Calu3 (cell line): ENCODE results near the gene CIB1. TPM values are rescaled to one million over a fixed set of nuclear protein-coding genes. Genes with fewer than 3 reads are reported as not detected.
"Not testable (repeated sequence)": the region's sequence is repeated elsewhere in the genome, so short reads cannot be mapped to it uniquely, and the experiment has no call there.

Experiments
- BruUV-seq: library from RNA; stranded (reverse); fragments of 400-500 nt; replicated peaks from 2 replicates; lab custom pipeline; 2021; lab: Mats Ljungman, UMichigan
- CTCF ChIA-PET: fragments of 300-600 bp; sonication (Branson Sonifier 250); formaldehyde crosslinking; loops from one replicate; lab custom pipeline; 2022; ENCODE audit warnings: antibody characterized with exemption; lab: Charles Lee
- DNase-seq: peaks from one replicate; pipeline ENCODE4 v3.0.0; 2022
- H3K27ac Mint-ChIP-seq: one replicate; pipeline ENCODE4 v1.8.0; 2022; ENCODE audit warnings: mixed read lengths; ENCODE audit not compliant: unreplicated experiment
- H3K27me3 Mint-ChIP-seq: one replicate; pipeline ENCODE4 v1.8.0; 2022; ENCODE audit warnings: mixed read lengths; ENCODE audit not compliant: unreplicated experiment
- H3K36me3 Mint-ChIP-seq: one replicate; pipeline ENCODE4 v1.8.0; 2022; ENCODE audit warnings: mild to moderate bottlenecking, moderate library complexity, mixed read lengths; ENCODE audit not compliant: insufficient read depth, unreplicated experiment
- H3K4me1 Mint-ChIP-seq: one replicate; pipeline ENCODE4 v1.8.0; 2022; ENCODE audit warnings: mild to moderate bottlenecking, low read depth, mixed read lengths; ENCODE audit not compliant: unreplicated experiment
- H3K4me3 Mint-ChIP-seq: one replicate; pipeline ENCODE4 v1.8.0; 2022; ENCODE audit warnings: mild to moderate bottlenecking, low read depth, moderate library complexity, mixed read lengths; ENCODE audit not compliant: unreplicated experiment
- H3K9me3 Mint-ChIP-seq: one replicate; pipeline ENCODE4 v1.8.0; 2022; ENCODE audit warnings: low read depth, mixed read lengths; ENCODE audit not compliant: unreplicated experiment
- intact Hi-C: fragments of 100-400 bp; cut with micrococcal nuclease; formaldehyde crosslinking; loops from one replicate; pipeline ENCODE4 v1.10.0; 2022; ENCODE audit not compliant: unreplicated experiment
- total RNA-seq: library from RNA; stranded (reverse); gene quantifications from 2 replicates; pipeline ENCODE4 v1.2.3, GENCODE V29; 2022
- TF ChIP-seq, protein P1 (sequence below): fragments of 200-600 bp; IDR thresholded peaks from one replicate; pipeline ENCODE4 v1.8.0; 2022; ENCODE audit warnings: antibody characterized with exemption; ENCODE audit not compliant: unreplicated experiment

Gene CIB1
- total RNA-seq, 1 experiment from 2014 or later: 82.8 TPM

DNA sequence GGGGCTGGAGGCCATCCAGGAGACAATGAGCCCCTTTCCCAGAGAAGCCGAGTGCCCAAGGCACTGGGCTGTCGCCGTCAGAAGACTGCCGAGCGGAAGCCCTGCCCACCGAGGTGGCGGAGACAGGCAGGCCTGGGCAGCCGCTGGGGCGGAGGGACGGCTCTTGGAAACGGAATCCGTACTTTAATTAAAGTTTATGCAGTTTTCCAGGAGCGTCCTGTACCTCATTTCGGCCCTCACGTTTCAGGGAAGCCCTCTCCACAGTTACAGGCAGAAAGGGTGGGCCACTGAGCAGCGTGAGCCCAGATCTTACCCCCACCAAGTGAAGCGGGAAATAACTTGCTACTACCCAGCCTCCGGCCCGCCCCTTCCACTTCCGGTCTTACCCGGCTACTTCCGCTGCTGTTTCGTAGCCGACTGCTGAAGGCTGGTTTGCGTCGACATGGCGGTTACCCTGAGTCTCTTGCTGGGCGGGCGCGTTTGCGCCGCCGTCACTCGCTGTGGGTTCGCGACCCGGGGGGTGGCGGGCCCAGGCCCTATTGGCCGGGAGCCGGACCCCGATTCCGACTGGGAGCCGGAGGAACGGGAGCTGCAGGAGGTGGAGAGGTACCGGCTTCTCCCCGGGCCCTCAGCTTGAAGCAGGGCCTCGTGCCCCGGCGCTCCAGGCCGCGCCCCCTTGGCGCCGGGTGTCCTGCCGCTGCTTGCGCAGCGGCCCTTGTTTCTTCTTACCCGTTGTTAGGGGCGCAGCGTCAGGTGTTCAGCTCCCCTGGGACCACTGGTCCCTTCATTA lies 31.7 kb upstream of the CIB1 start, which contains the start of gene NGRN:
Gene NGRN (plus strand): TSS at position 402 of the 790 bp plus-strand sequence. CDS start 41 bp downstream, at position 443.
- peak within 1 kb of the TSS; percentile 93 for H3K27ac Mint-ChIP-seq
- peak; percentile 94 for DNase-seq
- TSS peak; percentile 94 for BruUV-seq
- H3K4me1 Mint-ChIP-seq: peaks cover 40% of the 10 kb centered on the region
- CTCF ChIA-PET: interaction anchor here (0.6 to 0.7 kb wide), 2 partner anchors 32 to 110 kb away, joined by 3 to 4 read pairs; partner anchors contain the start of genes CIB1 and GDPGP1
- H3K9me3 Mint-ChIP-seq: no peaks in the 10 kb centered on the region
- peak within 1 kb of the TSS; percentile 99 for H3K4me3 Mint-ChIP-seq
- intact Hi-C loops: loop anchor here (2.0 kb wide), 2 partner anchors 33 to 35 kb away; partner anchors contain the start of gene CIB1
- TF ChIP-seq, protein P1, sequence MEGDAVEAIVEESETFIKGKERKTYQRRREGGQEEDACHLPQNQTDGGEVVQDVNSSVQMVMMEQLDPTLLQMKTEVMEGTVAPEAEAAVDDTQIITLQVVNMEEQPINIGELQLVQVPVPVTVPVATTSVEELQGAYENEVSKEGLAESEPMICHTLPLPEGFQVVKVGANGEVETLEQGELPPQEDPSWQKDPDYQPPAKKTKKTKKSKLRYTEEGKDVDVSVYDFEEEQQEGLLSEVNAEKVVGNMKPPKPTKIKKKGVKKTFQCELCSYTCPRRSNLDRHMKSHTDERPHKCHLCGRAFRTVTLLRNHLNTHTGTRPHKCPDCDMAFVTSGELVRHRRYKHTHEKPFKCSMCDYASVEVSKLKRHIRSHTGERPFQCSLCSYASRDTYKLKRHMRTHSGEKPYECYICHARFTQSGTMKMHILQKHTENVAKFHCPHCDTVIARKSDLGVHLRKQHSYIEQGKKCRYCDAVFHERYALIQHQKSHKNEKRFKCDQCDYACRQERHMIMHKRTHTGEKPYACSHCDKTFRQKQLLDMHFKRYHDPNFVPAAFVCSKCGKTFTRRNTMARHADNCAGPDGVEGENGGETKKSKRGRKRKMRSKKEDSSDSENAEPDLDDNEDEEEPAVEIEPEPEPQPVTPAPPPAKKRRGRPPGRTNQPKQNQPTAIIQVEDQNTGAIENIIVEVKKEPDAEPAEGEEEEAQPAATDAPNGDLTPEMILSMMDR: no peak
- no peaks in the 10 kb centered on the region for H3K27me3 Mint-ChIP-seq
- H3K36me3 Mint-ChIP-seq: peaks cover 57% of the 10 kb centered on the region

DNA sequence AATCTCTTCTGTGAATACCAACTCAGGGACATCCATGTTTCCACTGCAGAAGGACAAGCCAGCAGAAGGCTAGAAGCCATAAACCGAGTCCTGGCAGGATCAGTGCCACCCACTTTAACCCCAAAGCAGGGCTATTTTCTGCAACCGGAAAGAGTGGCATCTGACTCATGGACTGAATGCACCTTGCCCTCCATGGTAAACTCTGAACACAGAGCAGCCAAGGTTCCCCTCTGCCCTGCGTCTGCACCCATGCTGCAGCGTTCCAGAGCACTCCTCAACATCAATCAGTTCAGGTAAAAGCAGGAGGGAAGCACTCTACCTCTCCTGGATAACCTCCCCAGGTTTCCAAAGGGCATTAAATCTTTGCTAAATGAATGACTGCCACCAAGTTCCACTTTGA lies 30.9 kb upstream of the CIB1 start:
- Mint-ChIP-seq H3K9me3 (no peaks in the 10 kb centered on the region), H3K4me3 (peak overlapping the region; percentile 99), H3K27me3 (no peaks in the 10 kb centered on the region), H3K27ac (peak overlapping the region; percentile 93), H3K36me3 (peaks cover 49% of the 10 kb centered on the region), H3K4me1 (peaks cover 32% of the 10 kb centered on the region)
- TF ChIP-seq, protein P1: no peak
- CTCF ChIA-PET: no interaction called here
- no TSS peak for BruUV-seq
- intact Hi-C loops: loop anchor here (2.0 kb wide), 2 partner anchors 32 to 36 kb away; partner anchors contain the start of gene CIB1
- peak; percentile 47 for DNase-seq

DNA sequence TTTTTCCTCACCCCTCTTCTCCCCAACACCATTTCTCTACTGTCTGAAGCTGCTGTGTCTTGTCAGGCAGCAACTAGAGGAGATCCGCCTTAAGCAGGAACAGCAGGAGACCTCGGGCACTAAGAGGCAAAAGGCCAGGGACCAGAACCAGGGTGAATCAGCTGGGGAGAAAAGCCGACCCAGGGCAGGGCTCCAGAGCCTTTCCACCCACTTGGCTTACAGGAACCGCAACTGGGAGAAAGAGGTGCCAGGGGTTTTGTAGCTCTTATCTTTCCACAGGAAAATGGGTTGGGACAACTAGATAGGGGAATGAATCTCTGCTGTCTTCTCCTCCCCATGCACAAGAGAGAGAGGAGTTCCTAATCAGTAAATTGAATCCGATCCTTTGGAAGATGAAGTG lies 28.7 kb upstream of the CIB1 start:
- no peaks in the 10 kb centered on the region for H3K27me3 Mint-ChIP-seq
- H3K9me3 Mint-ChIP-seq: no peaks in the 10 kb centered on the region
- DNase-seq: no peak
- CTCF ChIA-PET: no interaction called here
- no peak overlapping the region for H3K4me3 Mint-ChIP-seq
- no TSS peak for BruUV-seq
- H3K36me3 Mint-ChIP-seq: peaks cover 30% of the 10 kb centered on the region
- intact Hi-C loops: no loop called here
- TF ChIP-seq, protein P1: no peak
- H3K27ac Mint-ChIP-seq: no peak overlapping the region
- peaks cover 16% of the 10 kb centered on the region for H3K4me1 Mint-ChIP-seq

DNA sequence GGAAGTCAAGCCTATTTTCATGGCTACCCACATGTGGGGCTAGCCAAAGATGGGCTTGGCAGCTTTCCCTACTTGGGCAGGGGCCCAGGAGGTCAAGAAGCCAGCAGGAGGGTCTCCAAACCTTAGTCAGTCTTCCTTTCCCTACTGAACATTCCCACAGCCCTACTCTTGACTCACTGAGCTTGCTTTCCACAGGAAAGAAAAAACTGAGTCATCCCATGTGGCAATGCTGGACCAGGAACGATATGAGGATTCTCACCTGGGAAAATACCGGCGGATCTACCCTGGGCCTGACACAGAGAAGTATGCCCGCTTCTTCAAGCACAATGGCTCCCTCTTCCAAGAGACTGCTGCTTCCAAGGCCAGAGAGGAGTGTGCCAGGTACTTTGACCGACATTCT lies 28.1 kb upstream of the CIB1 start:
- no TSS peak for BruUV-seq
- intact Hi-C loops: no loop called here
- no peak overlapping the region for H3K4me3 Mint-ChIP-seq
- H3K27me3 Mint-ChIP-seq: no peaks in the 10 kb centered on the region
- H3K4me1 Mint-ChIP-seq: peaks cover 16% of the 10 kb centered on the region
- H3K9me3 Mint-ChIP-seq: no peaks in the 10 kb centered on the region
- H3K36me3 Mint-ChIP-seq: peaks cover 24% of the 10 kb centered on the region
- no peak overlapping the region for H3K27ac Mint-ChIP-seq
- TF ChIP-seq, protein P1: no peak
- DNase-seq: no peak
- CTCF ChIA-PET: interaction anchor here (0.6 kb wide), 1 partner anchor 362 kb away, joined by 4 read pairs; no protein-coding TSS in a partner anchor

DNA sequence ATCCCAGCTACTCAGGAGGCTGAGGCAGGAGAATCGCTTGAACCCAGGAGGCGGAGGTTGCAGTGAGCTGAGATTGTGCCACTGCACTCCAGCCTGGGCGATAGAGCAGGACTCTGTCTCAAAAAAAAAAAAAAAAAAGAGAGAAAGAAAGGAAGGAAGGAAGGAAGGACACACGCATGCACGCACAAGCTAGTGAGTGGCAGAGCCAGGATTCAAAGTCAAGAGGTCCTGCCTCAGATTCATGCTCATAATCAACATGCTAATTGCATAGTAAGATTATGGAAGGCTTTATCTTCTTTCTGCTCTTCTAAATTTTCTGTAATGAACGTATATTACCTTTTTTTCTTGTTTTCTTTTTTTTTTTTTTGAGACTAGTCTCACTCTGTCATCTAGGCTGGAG lies 27.0 kb upstream of the CIB1 start:
- CTCF ChIA-PET, H3K4me3 Mint-ChIP-seq, H3K9me3 Mint-ChIP-seq, H3K27me3 Mint-ChIP-seq, BruUV-seq, H3K27ac Mint-ChIP-seq, intact Hi-C loops, DNase-seq: not testable (repeated sequence)
- H3K36me3 Mint-ChIP-seq: peaks cover 13% of the 10 kb centered on the region
- peaks cover 16% of the 10 kb centered on the region for H3K4me1 Mint-ChIP-seq
